Muscle of back (tissue), 11 donors: ENCODE results near the gene PDPR. TPM values are rescaled to one million over a fixed set of nuclear protein-coding genes. Genes with fewer than 3 reads are reported as not detected.
"Not testable (repeated sequence)": the region's sequence is repeated elsewhere in the genome, so short reads cannot be mapped to it uniquely, and the experiment has no call there.

Source experiments
- DNase-seq, 3 donors: peaks; one replicate each; pipeline versions ENCODE4 v3.0.0 to v3.0.0-alpha.2; 2013
- polyA plus RNA-seq, 10 donors: library from polyadenylated mRNA; unstranded; fragments of 120-200 nt; gene quantifications; one replicate each; pipeline ENCODE4 v1.2.1, GENCODE V29; 2013; ENCODE audit not compliant: insufficient read length in 10 of 10

PDPR gene
- polyA plus RNA-seq, 10 donors = 11.9 to 30.1 (median 21.8) TPM

DNA sequence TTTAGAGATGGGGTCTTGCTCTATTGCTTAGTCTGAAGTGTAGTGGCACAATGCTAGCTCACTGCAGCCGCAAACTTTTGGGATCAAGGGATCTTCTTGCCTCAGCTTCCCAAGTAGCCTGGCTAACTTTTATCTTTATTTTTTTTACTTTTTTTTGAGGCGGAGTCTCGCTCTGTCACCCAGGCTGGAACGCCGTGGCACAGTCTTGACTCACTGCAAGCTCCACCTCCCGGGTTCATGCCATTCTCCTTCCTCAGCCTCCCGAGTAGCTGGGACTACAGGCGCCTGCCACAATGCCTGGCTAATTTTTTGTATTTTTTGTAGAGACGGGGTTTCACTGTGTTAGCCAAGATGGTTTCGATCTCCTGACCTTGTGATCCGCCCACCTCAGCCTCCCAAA, 12.1 kb downstream of the PDPR start:
- DNase-seq = not testable (repeated sequence)

DNA sequence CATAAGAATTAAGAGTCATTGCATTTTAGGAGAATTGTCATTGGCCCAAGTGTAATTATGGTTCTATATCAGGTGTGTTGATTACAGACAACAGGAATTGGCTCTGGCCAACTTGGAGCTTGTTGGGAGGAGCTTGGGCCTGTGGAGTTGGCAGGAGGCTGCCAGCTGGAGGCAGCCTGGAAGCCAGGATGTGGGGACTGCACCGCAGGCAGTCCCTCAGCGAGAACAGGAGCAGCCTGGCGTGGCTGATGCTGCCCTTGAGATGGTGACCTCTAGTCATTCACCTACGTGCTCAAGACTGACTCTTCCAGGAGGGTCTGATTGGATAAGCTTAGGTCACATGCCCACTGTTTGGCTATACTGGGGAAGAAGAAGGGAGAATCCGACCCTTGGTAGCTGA, 13.6 kb downstream of the PDPR start:
- not testable (repeated sequence) for DNase-seq

GRCh38 chr16:70128844-70129243, 14.7 kb downstream of the PDPR start:
- DNase-seq = not testable (repeated sequence)

DNA sequence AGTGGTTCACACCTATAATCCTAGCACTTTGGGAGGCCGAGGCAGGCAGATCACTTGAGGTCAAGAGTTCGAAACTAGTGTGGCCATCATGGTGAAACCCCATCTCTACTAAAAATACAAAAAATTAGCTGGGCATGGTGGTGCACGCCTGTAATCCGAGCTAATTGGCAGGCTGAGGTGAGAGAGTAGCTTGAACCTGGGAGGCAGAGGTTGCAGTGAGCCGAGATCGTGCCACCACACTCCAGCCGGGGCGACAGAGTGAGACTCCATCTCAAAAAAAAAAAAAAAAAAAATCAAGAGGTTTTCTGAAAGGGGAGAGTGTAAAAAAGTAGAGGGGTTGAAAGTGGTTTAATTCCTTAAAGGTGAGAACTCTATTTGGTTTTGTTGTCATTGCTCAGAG, 21.7 kb downstream of the PDPR start:
- not testable (repeated sequence) for DNase-seq

DNA sequence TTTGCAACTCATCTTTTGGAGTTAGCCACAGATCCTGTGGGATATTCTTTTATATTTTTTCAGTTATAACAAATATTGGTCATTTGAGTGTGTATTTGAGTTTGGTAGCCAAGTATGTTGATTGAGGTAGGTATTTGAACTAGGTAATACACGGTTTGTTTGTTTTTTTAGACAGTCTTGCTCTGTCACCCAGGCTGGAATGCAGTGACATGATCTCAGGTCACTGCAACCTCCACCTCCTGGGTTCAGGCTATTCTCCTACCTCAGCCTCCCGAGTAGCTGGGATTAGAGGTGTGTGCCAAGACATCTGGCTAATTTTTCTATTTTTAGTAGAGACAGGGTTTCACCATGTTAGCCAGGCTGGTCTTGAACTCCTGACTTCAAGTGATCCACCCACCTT, 22.5 kb downstream of the PDPR start:
- not testable (repeated sequence) for DNase-seq

- not testable (repeated sequence) for DNase-seq
These were observed 28.6 kb downstream of the PDPR start for GRCh38 chr16:70142739-70143138.

DNA sequence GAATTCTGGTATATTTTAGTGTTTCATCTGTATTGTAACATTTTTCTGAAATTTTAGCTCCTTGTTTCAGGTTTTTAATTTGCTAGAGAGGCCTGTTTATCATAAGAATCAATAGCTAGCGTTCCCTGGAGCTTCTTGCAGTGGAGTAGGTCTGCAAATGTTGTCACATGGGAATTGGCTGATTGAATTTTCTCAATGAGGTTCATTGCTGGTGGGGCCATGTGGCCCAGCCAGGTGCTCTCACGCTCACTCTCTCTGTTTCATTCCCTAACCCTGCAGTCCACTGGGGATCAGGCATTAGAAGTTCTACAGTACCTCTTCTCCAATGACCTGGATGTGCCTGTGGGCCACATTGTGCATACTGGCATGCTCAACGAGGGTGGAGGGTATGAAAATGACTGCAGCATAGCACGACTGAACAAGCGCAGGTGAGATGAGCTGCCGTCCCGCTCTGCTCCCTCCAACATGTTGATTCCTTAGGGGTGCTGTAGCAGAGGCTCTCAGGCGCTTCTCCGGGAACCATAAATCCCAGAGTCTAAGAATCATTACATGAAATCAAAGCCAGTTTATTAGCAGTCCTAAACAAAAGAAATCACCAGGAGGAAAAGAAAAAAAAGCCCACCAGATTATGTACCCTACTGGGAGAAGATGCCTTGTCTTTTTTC, 29.2 kb downstream of the PDPR start:
- DNase-seq = not testable (repeated sequence)

- not testable (repeated sequence) for DNase-seq
These were observed 33.7 kb downstream of the PDPR start for GRCh38 chr16:70147853-70148252.

DNA sequence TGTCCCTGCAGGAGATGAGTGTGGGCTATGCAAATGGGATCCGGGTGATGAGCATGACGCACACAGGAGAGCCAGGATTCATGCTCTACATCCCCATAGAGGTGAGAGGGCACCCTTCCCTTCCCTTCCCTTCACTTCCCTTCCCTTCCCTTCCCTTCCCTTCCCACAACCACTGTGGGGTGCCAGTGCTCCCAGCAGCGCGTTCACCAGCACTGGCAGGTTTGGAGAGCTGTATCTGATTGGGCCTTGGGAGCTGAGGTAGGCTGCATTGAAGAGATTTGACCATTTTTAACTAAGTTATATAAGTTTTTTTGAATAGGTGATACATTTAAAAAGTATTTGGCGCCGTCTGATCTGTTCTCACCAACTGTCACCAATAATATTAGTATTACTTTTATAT, 34.3 kb downstream of the PDPR start:
- DNase-seq = not testable (repeated sequence)

DNA sequence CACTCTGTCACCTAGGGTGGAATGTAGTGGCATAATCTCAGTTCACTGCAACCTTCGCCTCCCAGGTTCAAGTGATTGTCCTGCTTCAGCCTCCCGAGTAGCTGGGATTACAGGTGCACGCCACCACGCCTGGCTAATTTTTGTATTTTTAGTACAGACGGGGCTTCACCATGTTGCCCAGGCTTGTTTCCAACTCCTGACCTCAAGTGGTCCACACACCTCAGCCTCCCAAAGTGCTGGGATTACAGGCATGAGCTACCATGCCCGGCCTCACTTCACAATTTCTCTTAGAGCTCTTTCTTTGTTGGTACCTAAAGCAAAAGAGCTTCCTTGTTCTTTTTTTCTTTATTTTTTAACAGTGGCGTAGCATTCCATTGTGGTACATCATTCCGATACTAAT, 35.2 kb downstream of the PDPR start:
- DNase-seq = not testable (repeated sequence)

DNA sequence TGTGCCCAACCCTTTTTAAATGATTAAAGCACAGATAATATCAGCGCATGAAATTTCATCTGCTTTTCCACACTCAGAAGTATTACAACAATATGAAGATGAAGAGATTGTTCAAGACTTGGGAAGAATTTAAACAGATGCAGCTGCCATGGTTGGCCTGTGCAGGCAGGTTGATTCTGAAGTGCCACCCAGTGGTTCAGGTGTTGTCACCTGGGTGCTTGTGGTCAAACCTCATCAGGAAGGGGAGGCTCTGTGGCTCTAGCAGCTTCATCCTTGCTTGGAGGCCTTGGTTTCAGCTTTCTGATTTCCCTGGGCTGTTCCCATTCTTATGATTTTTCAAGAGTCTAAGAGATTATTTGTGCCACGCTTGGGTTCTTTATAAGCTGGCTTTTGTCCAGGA, 37.3 kb downstream of the PDPR start:
- no peak for DNase-seq

GRCh38 chr16:70151941-70152509, 37.9 kb downstream of the PDPR start:
- no peak for DNase-seq

GRCh38 chr16:70152578-70153302, 38.6 kb downstream of the PDPR start:
- DNase-seq = no peak

- DNase-seq = not testable (repeated sequence)
These were observed 40.6 kb downstream of the PDPR start for GRCh38 chr16:70154736-70155135.

DNA sequence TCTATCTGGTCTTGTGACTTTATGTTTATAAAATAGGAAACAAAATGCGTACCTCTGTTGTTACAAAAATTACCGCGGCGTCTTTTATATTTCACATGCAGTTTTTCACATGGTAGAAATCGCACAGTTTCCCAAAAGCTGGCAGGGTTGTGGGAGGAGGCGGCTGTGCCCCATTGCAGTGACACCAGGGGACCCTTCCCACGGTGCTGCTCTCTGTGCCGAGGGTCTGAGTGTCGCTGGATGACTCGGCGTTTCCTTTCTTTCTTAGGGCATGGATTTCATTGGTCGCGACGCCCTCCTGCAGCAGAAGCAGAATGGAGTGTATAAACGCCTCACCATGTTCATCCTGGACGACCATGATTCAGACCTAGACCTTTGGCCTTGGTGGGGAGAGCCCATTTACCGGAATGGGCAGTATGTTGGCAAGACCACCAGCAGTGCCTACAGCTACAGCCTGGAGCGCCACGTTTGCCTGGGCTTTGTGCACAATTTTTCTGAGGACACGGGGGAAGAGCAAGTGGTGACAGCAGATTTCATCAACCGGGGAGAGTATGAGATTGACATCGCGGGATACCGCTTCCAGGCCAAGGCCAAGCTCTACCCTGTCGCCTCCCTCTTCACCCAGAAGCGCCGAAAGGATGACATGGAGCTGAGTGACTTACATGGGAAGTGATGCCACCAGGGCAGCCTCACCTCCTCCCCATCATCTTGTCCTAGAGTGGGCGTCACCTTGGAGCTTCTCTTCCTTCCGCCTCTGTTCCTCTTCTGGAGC, 42.3 kb downstream of the PDPR start:
- DNase-seq = no peak

DNA sequence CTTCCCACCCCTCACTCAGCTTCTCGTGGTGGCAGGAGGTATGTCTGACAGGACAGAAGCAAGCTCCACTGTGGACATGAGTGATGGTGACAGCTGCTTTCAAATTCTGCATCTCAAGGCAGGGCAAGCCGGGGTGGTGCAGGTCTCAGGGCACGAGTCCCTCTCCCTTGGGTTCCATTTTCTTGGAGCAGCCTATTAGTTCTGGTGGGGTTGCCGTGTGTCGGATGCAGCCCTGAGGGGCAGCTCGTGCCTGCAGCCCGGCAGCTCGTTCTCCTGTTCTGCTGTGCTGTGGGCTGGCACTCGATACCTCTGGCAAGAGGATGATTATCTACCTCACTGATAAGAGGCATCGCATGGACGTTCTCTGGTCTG, 43.0 kb downstream of the PDPR start:
- no peak for DNase-seq

DNA sequence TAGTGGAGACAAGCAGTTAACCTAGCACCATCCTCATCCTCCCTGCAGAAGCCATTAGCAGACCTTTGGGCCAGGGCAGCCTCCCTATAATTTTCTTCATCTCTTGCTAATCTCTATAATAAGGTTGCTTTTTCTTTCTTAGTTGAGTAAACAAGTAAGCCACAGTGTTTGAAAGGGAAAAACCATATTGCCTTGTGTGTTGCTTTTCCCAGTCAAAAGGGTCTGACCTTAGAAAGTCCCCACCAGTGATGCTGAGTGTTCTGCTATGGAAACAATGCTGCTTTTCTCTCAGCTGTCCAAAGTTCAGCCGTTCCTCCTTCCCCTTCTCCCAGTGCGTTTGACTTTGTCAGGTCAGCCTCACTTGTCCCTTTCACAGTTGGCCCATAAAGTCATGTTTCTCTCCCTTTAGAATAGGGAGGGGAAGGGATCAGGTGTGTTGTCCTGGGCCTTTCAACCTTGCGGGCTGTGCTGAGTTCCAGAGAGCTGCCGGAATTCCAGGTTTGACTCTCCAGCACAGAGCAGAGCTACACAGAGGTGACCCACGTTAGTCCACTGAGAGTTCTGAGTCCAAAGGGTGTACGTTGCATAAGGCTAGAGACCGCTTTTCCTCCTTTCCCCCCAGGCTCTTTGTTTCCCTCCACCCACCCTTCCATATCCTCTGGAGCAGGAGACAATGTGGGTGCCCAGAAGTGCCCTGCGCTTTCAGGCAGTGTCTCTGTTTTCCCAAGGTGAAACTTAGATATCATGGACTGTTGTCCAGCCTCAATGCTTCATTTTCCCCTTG, 43.5 kb downstream of the PDPR start:
- DNase-seq = no peak

GRCh38 chr16:70158261-70158939, 44.3 kb downstream of the PDPR start:
- no peak for DNase-seq

DNA sequence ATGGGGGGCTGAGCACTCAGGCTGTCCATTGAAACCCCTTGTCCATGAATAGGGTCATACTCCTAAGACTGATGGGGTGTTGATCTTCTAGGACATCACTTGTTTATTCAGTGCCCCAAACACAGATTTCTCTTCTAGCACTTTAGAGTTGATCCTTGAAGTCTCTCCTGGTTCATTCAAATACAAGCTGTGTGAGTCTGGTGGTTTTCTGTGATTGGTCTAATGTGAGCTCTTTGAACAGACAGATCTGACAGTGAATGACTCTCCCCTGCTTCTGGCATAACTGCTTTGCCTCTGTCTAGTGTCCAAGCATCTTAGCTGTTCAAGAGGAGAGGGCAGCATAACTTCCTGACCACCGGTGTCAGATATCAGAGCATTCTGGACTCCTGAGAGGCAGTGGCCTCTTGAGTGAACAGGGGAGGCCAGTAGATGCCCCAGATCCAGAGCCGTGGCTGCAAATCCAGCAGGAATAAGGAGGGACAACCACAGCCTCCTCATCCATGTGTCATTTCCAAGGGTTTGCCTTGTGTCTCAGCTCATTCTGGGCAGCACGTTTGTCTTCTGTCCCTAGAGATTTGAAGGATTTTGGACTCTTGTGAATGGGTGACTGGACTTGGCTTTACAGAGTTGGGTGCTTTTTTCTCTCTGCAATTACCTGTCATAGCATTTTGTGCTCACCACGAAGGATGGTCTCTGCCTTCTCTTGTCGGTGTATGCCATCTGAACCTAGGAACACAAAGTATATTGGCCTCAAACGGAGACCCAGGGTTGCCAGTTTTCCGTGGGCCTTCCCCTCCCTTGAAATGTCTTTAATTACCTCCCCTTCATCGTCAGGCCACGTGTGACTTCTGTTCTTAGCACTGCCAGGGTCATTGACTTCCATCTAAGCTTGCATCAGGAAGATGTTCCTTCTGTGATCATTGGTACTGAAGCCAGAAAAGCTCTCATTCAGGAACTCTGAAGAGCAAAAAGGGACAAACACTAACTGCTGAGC, 45.5 kb downstream of the PDPR start:
- DNase-seq = no peak

DNA sequence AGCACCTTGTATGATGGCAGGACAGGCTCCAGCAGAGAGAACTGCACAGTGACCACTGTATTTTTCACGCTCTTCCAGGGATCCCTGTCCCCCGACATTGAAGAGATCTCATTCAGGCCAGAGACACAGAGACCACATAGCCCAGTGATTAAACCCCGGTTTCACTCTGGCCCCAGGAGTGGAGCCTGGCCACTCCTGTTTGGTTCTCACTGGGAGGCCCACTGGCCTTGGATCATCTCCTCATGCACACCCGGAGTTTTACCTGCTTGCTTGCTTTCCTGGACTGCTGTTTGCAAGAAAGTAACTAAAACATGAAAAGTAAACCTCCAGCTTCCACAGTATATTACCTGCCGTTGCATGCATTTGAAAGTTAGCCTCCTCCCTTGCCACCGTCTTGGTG, 46.3 kb downstream of the PDPR start:
- DNase-seq = no peak
